ENCODE data around the gene LDHD. TPM values are rescaled to one million over a fixed set of nuclear protein-coding genes. Genes with fewer than 3 reads are reported as not detected.

The LDHD gene
- total RNA-seq, 6 experiments from 2014 or later: 0.58 to 2.0 (median 0.77) TPM

GRCh38 chr16:75109732-75110243 lies 6.8 kb downstream of the LDHD start:
- H3K4me1 Mint-ChIP-seq (ENCODE audit: low read depth): peaks cover 50% of the 10 kb centered on the region
- no peaks in the 10 kb centered on the region for H3K36me3 Mint-ChIP-seq (ENCODE audit: low read depth)
- TF ChIP-seq CTCF (IDR thresholded peaks at IDR 0.05): no peak
- no peak for DNase-seq
- H3K27me3 Mint-ChIP-seq (ENCODE audit: insufficient read depth): peaks cover 3% of the 10 kb centered on the region
- no peaks in the 10 kb centered on the region for H3K9me3 Mint-ChIP-seq
- H3K4me3 Mint-ChIP-seq: peak overlapping the region; percentile 65; the same call in 1 of the 2 replicates
- peak overlapping the region; percentile 93 for H3K27ac Mint-ChIP-seq

GRCh38 chr16:75108792-75109731 lies 7.5 kb downstream of the LDHD start:
- Mint-ChIP-seq H3K9me3 (no peaks in the 10 kb centered on the region), H3K4me1 (ENCODE audit: low read depth) (peaks cover 50% of the 10 kb centered on the region), H3K4me3 (peak overlapping the region; percentile 65), H3K36me3 (ENCODE audit: low read depth) (peaks cover 5% of the 10 kb centered on the region; the same call in 1 of the 2 replicates), H3K27me3 (ENCODE audit: insufficient read depth) (peaks cover 3% of the 10 kb centered on the region), H3K27ac (peak overlapping the region; percentile 93)
- DNase-seq: peak; percentile 87
- no peak for TF ChIP-seq CTCF (IDR thresholded peaks at IDR 0.05)

GRCh38 chr16:75107505-75107904 lies 9.1 kb downstream of the LDHD start:
- Mint-ChIP-seq H3K27ac (no peak overlapping the region), H3K9me3 (no peaks in the 10 kb centered on the region)
- TF ChIP-seq CTCF (IDR thresholded peaks at IDR 0.05): no peak

GRCh38 chr16:75106351-75107274 lies 10.0 kb downstream of the LDHD start:
- Mint-ChIP-seq H3K4me1 (ENCODE audit: low read depth) (peaks cover 50% of the 10 kb centered on the region), H3K36me3 (ENCODE audit: low read depth) (peaks cover 7% of the 10 kb centered on the region; the same call in 1 of the 2 replicates), H3K27ac (no peak overlapping the region), H3K9me3 (no peaks in the 10 kb centered on the region), H3K4me3 (no peak overlapping the region), H3K27me3 (ENCODE audit: insufficient read depth) (peaks cover 1% of the 10 kb centered on the region)
- DNase-seq: no peak
- TF ChIP-seq CTCF (IDR thresholded peaks at IDR 0.05): no peak

More at GRCh38 chr16:75107505-75107904, 9.1 kb downstream of the LDHD start:
- H3K4me3 Mint-ChIP-seq: no peak overlapping the region
- peaks cover 7% of the 10 kb centered on the region; the same call in 1 of the 2 replicates for H3K36me3 Mint-ChIP-seq (ENCODE audit: low read depth)
- H3K27me3 Mint-ChIP-seq (ENCODE audit: insufficient read depth): peaks cover 3% of the 10 kb centered on the region
- peaks cover 50% of the 10 kb centered on the region for H3K4me1 Mint-ChIP-seq (ENCODE audit: low read depth)
- no peak for DNase-seq
